Activated naive CD8-positive, alpha-beta T cell treated with anti-CD3 and anti-CD28 coated beads, Interleukin-2, amount 10 ng/mL, durations not matched to agents 7 days and 5 days (primary cell): Measurements from ENCODE around the gene HABP2. TPM values are rescaled to one million over a fixed set of nuclear protein-coding genes. Genes with fewer than 3 reads are reported as not detected.

Experiments used
- ATAC-seq: fragments of 150-1000 bp; cut with Tn5 transposase; one replicate; pipeline ENCODE4 v1.10.0; 2021; ENCODE audit warnings: low read depth, moderate library complexity
- POLR2A ChIA-PET: fragments of 350-600 bp; sonication (Branson Sonifier 250); formaldehyde crosslinking; loops from one replicate; lab custom pipeline; 2021; ENCODE audit warnings: antibody characterized with exemption; lab: Charles Lee
- DNase-seq: peaks from one replicate; pipeline ENCODE4 v3.0.0; 2021
- H3K27ac Mint-ChIP-seq: one replicate; pipeline ENCODE4 v1.8.0; 2022; ENCODE audit warnings: mild to moderate bottlenecking, mixed read lengths
- H3K27me3 Mint-ChIP-seq: one replicate; pipeline ENCODE4 v1.8.0; 2022; ENCODE audit warnings: mild to moderate bottlenecking, moderate library complexity, mixed read lengths
- H3K36me3 Mint-ChIP-seq: one replicate; pipeline ENCODE4 v1.8.0; 2021; ENCODE audit warnings: mild to moderate bottlenecking, mixed read lengths
- H3K4me1 Mint-ChIP-seq: one replicate; pipeline ENCODE4 v1.8.0; 2021; ENCODE audit warnings: mixed read lengths
- H3K4me3 Mint-ChIP-seq: one replicate; pipeline ENCODE4 v1.8.0; 2022; ENCODE audit warnings: mild to moderate bottlenecking, moderate library complexity, mixed read lengths
- H3K9me3 Mint-ChIP-seq: one replicate; pipeline ENCODE4 v1.8.0; 2021; ENCODE audit warnings: mixed read lengths
- total RNA-seq, 2 experiments: library from RNA; stranded (reverse); gene quantifications; one replicate each; pipeline ENCODE4 v1.2.3, GENCODE V29; 2021

The HABP2 gene
- total RNA-seq, 2 experiments from 2014 or later: not detected

DNA sequence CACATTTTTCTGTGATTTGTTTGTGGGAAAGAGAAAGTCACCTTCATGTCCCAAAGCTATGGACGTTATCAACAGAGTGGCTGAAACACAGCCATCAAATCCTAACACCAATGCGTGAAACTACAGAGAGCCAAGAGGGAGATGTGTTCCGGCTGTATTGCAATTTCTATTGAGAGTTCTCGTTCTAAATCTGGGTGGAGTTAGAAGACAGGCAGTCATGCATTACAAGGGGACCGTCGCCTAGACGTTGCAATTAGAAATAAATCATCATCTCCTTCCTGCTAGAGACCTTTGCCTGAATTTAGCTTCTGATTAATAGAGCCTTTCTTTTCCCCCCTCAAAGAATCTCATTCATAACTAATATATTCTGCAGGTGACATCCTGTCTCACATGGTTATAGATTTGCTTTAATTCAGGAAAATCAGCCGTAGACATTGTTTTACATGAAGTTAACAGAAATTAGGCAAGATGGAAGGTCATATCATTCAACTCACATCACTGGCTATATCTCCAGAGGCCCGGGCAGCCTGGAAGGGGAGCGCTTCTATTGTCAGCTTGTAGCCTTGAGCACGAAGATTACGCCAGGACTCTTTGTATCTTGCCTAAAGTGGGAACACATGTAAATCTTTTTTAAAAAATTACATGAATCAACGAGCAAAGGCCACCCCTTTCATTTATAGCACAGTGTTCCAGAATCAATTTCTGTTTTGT lies 52.6 kb downstream of the HABP2 start:
- DNase-seq (no peak), ATAC-seq (no peak)
- Mint-ChIP-seq H3K4me3 (no peak overlapping the region), H3K27ac (no peak overlapping the region), H3K36me3 (no peaks in the 10 kb centered on the region), H3K27me3 (peaks cover 7% of the 10 kb centered on the region), H3K4me1 (no peaks in the 10 kb centered on the region), H3K9me3 (no peaks in the 10 kb centered on the region)
- POLR2A ChIA-PET: no interaction called here

- POLR2A ChIA-PET: no interaction called here
- ATAC-seq (no peak), DNase-seq (no peak)
- Mint-ChIP-seq H3K27ac (no peak overlapping the region), H3K4me3 (no peak overlapping the region), H3K9me3 (no peaks in the 10 kb centered on the region), H3K4me1 (no peaks in the 10 kb centered on the region), H3K36me3 (no peaks in the 10 kb centered on the region), H3K27me3 (peaks cover 29% of the 10 kb centered on the region)
Observed at GRCh38 chr10:113609704-113610108, 56.9 kb downstream of the HABP2 start.

DNA sequence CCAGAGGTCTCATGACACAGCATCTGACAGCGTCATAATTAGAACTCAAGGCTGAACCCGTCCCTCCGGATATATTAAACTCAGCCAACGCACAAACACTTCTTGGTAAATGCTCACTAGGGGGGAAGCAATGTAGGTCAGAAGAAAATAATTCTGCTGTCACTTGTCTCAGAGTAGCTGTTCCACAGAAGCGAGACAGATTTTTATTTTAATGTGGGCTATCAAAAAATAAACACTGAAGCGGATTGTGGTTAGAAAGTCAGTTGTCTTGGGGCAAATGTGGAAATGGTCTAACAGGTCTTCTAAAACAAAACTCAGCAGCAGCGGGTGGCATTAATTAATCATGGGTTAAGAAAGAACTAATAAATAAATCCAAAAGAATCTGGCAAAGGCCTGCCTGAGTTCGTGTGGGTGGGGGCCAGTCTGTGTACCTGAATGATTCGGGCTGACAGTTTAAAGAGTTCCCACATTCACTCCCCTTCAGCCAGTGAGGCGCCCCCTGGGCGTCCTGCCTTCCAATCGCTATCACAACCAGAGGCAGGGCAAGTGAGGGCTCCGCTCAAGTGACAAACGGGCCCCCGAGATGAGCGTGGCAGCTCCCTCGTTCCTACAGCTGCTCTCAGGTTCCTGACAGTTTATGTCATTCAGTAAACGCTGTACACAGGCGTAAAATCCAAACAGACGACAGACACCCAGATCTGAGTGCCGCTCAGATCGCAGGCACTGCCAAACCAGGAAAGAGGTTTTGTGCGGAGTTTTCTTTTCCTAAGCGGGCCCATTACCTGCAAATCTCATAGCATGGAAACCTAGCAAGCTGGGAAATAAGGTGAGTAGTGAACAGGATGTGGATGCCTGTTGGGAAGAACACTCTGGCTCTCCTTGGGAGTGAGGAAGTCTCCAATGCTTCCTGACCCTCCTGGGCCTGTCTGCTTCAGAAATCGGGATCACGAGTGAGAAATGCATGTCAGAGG lies 58.1 kb downstream of the HABP2 start:
- DNase-seq: no peak
- Mint-ChIP-seq H3K9me3 (no peaks in the 10 kb centered on the region), H3K27me3 (peaks cover 34% of the 10 kb centered on the region), H3K36me3 (no peaks in the 10 kb centered on the region), H3K4me3 (no peak overlapping the region), H3K27ac (no peak overlapping the region), H3K4me1 (no peaks in the 10 kb centered on the region)
- no peak for ATAC-seq
- POLR2A ChIA-PET: no interaction called here

DNA sequence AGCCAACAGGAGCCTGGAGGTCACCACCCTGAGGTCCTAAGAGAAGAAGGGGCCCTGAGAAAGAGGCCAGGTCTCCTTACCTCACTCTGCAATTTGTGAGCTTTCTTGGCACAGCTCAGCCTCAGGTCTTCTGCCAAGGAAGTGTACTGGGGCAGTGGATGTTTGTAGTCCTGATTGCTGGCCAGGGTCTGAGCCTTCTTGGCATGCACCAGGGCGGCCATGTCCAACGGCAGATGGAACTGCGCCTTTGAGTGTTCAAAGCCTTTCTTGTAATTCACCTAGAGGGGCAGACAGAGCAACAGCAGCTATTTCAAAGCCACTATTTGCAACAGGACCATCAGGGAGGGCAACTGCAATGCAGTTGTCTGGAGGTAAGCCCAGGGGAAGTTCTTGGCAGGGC lies 59.3 kb downstream of the HABP2 start:
- no peaks in the 10 kb centered on the region for H3K36me3 Mint-ChIP-seq
- no peaks in the 10 kb centered on the region for H3K4me1 Mint-ChIP-seq
- H3K27me3 Mint-ChIP-seq: peaks cover 44% of the 10 kb centered on the region
- H3K27ac Mint-ChIP-seq: no peak overlapping the region
- H3K4me3 Mint-ChIP-seq: no peak overlapping the region
- POLR2A ChIA-PET: no interaction called here
- no peaks in the 10 kb centered on the region for H3K9me3 Mint-ChIP-seq
- ATAC-seq: no peak
- no peak for DNase-seq

DNA sequence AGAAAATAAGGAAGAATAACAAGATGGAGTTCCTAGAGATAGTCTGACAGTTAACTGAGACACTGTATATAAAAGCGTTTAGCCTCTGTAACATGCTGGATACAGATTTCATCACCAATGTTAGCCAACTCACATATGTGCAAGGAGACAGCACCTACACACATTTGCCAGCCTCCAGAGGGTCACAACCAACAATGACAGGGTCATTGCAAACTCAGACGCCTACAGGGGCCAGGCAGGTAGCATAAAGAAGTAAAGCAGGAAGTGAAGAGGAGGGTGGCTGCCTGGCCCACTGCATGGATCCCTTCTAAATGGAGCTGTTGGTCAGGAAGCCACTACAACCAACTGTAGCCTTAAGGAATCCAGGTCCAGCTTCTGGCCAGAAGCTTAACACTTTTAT lies 60.6 kb downstream of the HABP2 start:
- Mint-ChIP-seq H3K36me3 (no peaks in the 10 kb centered on the region), H3K27ac (no peak overlapping the region), H3K27me3 (peaks cover 50% of the 10 kb centered on the region), H3K4me3 (no peak overlapping the region), H3K4me1 (no peaks in the 10 kb centered on the region), H3K9me3 (no peaks in the 10 kb centered on the region)
- DNase-seq: no peak
- POLR2A ChIA-PET: no interaction called here
- ATAC-seq: no peak

- DNase-seq: no peak
- no peak overlapping the region for H3K4me3 Mint-ChIP-seq
- H3K36me3 Mint-ChIP-seq: no peaks in the 10 kb centered on the region
- POLR2A ChIA-PET: no interaction called here
- H3K9me3 Mint-ChIP-seq: no peaks in the 10 kb centered on the region
- H3K27ac Mint-ChIP-seq: no peak overlapping the region
- no peak for ATAC-seq
- H3K27me3 Mint-ChIP-seq: peaks cover 55% of the 10 kb centered on the region
- no peaks in the 10 kb centered on the region for H3K4me1 Mint-ChIP-seq
Observed at GRCh38 chr10:113613977-113614690, 61.3 kb downstream of the HABP2 start.

DNA sequence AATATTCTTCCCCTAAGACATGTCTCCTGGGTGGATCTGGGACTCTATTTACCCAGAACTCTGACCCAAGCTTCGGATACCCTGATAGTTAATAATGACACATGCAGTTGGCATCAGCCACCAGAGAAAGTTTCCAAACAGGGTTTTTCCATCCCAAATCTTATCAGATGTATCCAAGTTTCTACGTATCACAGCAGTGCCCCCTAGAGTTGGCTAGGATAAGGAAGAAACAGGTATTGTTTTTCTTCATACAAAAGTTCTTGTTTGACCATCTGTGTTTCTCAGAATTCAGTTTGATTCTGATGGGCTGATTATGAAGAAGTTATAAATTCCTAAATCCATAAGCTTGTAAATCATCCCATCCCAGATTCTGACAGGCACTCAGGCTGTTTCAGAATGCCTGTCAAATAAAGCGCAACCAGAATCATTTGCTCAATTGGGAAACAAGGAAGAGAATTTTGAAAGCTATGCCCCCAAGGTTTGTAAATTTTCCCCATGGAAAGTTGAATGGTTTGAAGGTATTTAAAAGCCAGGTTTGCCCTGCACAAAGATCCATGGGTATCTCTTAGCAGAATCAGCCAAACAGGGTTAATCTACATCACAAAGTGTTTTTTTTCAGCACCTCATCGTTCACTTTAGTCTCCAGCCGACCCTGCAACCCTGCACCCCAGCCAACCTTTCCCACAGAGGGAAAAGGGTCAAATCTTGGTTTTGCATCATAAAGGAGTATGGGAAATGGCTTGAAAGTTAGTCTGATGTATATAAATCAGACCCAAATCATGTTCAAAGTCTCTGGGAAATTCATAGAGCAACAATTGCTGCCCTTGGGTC lies 63.6 kb downstream of the HABP2 start:
- Mint-ChIP-seq H3K9me3 (no peaks in the 10 kb centered on the region), H3K27me3 (peaks cover 56% of the 10 kb centered on the region)
- POLR2A ChIA-PET: no interaction called here

GRCh38 chr10:113617086-113617485 lies 64.2 kb downstream of the HABP2 start:
- Mint-ChIP-seq H3K4me3 (no peak overlapping the region), H3K27ac (no peak overlapping the region), H3K27me3 (peaks cover 56% of the 10 kb centered on the region), H3K36me3 (no peaks in the 10 kb centered on the region), H3K4me1 (no peaks in the 10 kb centered on the region), H3K9me3 (no peaks in the 10 kb centered on the region)
- ATAC-seq: no peak
- POLR2A ChIA-PET: no interaction called here
- no peak for DNase-seq

More for the DNA sequence above, 63.6 kb downstream of the HABP2 start:
- H3K36me3 Mint-ChIP-seq: no peaks in the 10 kb centered on the region
- no peak overlapping the region for H3K4me3 Mint-ChIP-seq
- ATAC-seq (no peak), DNase-seq (no peak)
- H3K4me1 Mint-ChIP-seq: no peaks in the 10 kb centered on the region
- H3K27ac Mint-ChIP-seq: no peak overlapping the region

DNA sequence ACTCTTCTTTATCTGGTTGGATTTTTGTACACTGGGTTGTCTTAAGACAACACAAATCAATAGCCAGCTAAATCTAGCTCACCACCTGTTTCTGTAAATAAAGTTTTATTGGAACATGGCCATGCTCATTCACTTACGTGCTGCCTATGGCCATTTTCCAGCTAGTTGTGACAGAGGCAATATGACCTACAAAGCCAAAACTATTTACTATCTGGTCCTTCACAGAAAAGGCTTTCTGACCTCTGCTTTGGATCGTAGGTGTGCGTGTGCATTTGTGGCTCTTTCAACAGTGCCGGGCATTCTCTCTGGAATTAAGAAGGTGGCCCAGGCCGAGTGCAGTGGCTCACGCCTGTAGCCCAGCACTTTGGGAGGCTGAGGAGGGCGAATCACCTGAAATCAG lies 65.5 kb downstream of the HABP2 start:
- no peak overlapping the region for H3K27ac Mint-ChIP-seq
- no peak overlapping the region for H3K4me3 Mint-ChIP-seq
- POLR2A ChIA-PET: no interaction called here
- DNase-seq: no peak
- H3K9me3 Mint-ChIP-seq: no peaks in the 10 kb centered on the region
- ATAC-seq: no peak
- H3K27me3 Mint-ChIP-seq: peaks cover 49% of the 10 kb centered on the region
- no peaks in the 10 kb centered on the region for H3K36me3 Mint-ChIP-seq
- H3K4me1 Mint-ChIP-seq: no peaks in the 10 kb centered on the region

GRCh38 chr10:113619401-113619800 lies 66.5 kb downstream of the HABP2 start:
- H3K36me3 Mint-ChIP-seq: no peaks in the 10 kb centered on the region
- ATAC-seq (no peak), DNase-seq (no peak)
- H3K4me1 Mint-ChIP-seq: no peaks in the 10 kb centered on the region
- H3K4me3 Mint-ChIP-seq: no peak overlapping the region
- H3K27ac Mint-ChIP-seq: no peak overlapping the region
- H3K27me3 Mint-ChIP-seq: peaks cover 47% of the 10 kb centered on the region
- no peaks in the 10 kb centered on the region for H3K9me3 Mint-ChIP-seq
- POLR2A ChIA-PET: no interaction called here

GRCh38 chr10:113620511-113620910 lies 67.7 kb downstream of the HABP2 start:
- Mint-ChIP-seq H3K4me3 (no peak overlapping the region), H3K27me3 (peaks cover 53% of the 10 kb centered on the region), H3K4me1 (no peaks in the 10 kb centered on the region), H3K9me3 (no peaks in the 10 kb centered on the region), H3K27ac (no peak overlapping the region), H3K36me3 (no peaks in the 10 kb centered on the region)
- ATAC-seq (no peak), DNase-seq (no peak)
- POLR2A ChIA-PET: no interaction called here

- Mint-ChIP-seq H3K4me3 (no peak overlapping the region), H3K36me3 (no peaks in the 10 kb centered on the region), H3K4me1 (no peaks in the 10 kb centered on the region), H3K27ac (no peak overlapping the region), H3K9me3 (no peaks in the 10 kb centered on the region), H3K27me3 (peaks cover 50% of the 10 kb centered on the region)
- POLR2A ChIA-PET: no interaction called here
- DNase-seq: no peak
- no peak for ATAC-seq
Observed at GRCh38 chr10:113620936-113621335, 68.1 kb downstream of the HABP2 start.

GRCh38 chr10:113621799-113622198 lies 68.9 kb downstream of the HABP2 start:
- Mint-ChIP-seq H3K9me3 (no peaks in the 10 kb centered on the region), H3K4me3 (no peak overlapping the region), H3K36me3 (no peaks in the 10 kb centered on the region), H3K27me3 (peaks cover 43% of the 10 kb centered on the region), H3K4me1 (no peaks in the 10 kb centered on the region), H3K27ac (no peak overlapping the region)
- no peak for ATAC-seq
- POLR2A ChIA-PET: no interaction called here
- no peak for DNase-seq
